NCI-H82 (cell line): ENCODE results near the gene ALDH3B1.
"Not testable (repeated sequence)": the region's sequence is repeated elsewhere in the genome, so short reads cannot be mapped to it uniquely, and the experiment has no call there.

Experiments
- DNase-seq: peaks from one replicate; lab custom pipeline; 2025; lab: John Stamatoyannopoulos, UW

The ALDH3B1 gene

GRCh38 chr11:68010090-68011041 lies at the start of gene ALDH3B1:
Gene ALDH3B1 (plus strand): TSS chr11:68010327. CDS start chr11:68015298, 4,971 bp downstream.
- DNase-seq, result no peak

- not testable (repeated sequence) for DNase-seq
Measured at GRCh38 chr11:67963217-67963616, 46.9 kb upstream of the ALDH3B1 start.

DNA sequence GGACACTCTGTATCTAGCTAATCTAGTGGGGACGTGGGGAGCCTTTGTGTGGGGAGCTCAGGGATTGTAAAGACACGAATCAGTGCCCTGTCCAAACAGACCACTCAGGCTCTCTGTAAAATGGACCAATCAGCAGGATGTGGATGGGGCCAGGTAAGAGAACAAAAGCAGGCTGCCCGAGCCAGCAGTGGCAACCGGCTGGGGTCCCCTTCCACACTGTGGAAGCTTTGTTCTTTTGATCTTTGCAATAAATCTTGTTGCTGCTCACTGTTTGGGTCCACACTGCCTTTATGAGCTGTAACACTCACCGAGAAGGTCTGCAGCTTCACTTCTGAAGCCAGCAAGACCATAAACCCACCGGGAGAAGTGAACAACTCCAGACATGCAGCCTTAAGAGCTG lies 46.2 kb upstream of the ALDH3B1 start:
- not testable (repeated sequence) for DNase-seq

DNA sequence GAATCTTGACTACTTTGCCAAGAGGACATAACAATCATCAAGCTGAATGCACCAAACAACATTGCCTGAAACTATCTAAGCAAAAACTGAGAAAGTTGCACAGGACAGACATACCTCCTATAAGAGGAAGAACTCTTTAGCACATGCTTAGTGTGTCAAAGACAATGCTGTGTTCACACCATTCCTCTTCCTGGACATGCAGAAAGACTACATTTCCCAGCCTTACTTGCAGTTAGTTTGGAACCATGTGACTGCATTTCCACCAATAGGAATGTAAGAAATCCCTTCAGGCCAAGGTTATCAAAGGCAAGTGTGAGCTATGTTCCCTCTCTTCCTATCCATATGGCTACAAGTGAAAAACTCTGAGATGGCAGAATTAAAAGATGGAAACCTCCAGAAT lies 45.4 kb upstream of the ALDH3B1 start:
- not testable (repeated sequence) for DNase-seq

DNA sequence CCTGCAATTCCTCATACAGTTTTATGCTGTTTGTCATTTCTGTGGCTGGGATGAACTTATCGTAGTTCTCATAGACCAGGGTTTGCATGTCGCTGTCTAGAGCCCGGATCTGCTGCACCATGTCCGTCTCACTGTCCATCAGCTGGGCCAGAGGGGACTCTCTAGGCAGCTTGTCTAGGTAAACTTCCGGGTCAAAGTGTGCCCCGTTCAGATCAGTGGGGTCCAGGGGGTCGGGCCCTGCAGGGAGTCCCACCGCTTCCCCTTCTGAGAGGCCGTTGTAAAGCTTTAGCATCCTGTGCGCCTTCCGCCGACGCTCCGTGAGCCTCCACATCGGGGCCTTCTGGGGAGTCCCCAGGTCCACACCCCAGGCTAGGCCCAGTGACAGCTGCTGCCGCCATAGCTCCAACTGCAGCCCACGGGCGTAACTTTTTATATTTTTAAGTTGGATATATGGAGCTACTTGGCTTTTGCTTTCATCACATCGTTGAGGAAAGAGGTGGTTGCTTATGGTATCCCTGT lies 44.2 kb upstream of the ALDH3B1 start:
- DNase-seq, result not testable (repeated sequence)

GRCh38 chr11:67974746-67975145 lies 35.4 kb upstream of the ALDH3B1 start:
- not testable (repeated sequence) for DNase-seq

DNA sequence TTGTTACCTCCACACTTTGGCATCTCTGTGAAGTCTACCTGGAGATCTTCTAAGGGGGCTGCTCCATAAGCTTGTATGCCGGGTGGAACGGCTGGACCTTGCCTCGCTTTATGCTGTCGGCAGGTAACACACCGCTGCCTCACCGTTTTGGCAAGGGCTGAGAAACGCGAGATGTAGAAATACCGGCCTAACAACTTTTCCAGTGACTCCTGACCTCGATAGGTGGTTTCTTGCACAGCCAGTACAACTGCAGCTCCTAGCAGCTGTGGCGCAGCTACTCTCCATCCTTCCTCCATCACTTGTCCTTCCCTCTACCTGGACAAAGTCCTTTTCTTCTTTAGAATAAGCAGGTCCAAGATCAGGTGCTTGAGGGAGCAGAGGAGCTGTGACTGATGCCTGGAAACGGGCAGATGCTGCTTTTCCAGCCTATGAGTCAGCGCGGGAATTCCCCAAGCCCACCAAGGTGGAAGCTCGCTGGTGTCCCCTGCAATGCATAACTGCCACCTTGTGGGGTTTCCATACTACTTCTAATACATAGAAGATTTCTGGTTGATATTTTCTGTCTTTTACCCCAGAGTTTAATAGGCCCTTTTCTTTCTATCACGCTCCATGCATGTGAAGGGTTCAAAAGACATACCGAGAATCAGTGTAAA lies 31.2 kb upstream of the ALDH3B1 start:
- DNase-seq, result not testable (repeated sequence)

DNA sequence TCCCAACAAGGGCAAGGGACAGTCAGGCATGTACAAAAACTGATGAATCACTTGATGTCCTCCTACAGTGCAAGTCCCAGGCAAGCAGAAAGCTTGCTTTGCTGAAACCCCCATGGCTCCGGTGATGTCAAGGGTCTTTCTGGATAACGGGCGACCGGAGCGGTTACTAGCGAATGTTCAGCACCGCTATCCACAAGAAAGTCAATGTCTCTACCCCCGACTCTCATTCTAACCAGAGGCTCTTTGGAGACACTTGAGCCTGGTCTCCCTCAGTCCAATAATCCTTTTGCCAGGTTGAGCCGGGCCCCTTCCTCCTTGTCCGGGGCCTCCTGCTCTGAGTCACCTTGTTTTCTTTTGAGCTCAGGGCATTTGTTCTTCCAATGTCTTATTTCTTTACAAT lies 28.9 kb upstream of the ALDH3B1 start:
- DNase-seq, result not testable (repeated sequence)

DNA sequence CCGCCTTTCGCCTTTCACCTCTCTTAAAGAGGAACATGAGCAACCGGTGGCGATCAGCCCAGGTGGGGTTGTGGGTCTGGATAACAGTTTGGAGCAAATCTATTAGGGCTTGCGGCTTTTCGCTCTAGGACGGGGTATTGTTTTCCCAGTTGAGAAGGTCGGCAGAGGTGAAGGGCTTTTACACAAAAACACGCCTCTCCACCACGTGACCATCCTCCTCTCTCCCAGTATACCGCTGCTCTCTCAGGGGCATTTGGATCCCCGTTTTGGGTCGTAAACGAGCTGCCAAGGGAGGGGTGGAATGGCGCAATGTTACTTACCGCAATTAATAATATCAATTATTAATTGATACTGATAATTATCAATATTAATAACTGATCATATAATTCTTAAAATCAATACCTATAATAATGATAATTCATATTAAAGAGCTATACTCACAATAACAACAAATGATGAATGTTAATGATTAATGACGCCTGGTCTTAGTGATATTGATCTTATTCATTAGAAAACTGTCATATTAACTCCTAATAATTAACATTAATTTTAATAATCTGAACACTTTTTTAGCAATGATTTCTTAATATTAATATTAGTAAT lies 27.8 kb upstream of the ALDH3B1 start:
- DNase-seq, result not testable (repeated sequence)

- DNase-seq, result no peak
Measured at GRCh38 chr11:67983951-67984350, 26.2 kb upstream of the ALDH3B1 start.

DNA sequence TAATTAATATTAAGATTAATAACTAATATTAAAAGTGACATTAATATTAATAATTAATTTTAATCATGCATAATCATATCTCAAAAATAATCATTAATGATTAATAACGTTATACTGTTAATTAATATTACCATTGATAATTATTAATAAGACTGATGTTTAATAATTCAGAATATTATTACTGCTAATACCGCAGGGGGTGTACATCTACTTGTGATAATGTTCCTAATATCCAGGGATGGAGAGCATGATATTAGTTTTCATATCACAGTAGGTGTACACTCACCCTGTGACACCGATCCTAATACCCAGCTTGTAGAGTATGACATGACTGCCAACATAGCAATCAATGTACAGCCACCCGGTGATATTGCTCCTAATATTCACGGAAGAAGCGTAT lies 24.8 kb upstream of the ALDH3B1 start:
- not testable (repeated sequence) for DNase-seq

DNA sequence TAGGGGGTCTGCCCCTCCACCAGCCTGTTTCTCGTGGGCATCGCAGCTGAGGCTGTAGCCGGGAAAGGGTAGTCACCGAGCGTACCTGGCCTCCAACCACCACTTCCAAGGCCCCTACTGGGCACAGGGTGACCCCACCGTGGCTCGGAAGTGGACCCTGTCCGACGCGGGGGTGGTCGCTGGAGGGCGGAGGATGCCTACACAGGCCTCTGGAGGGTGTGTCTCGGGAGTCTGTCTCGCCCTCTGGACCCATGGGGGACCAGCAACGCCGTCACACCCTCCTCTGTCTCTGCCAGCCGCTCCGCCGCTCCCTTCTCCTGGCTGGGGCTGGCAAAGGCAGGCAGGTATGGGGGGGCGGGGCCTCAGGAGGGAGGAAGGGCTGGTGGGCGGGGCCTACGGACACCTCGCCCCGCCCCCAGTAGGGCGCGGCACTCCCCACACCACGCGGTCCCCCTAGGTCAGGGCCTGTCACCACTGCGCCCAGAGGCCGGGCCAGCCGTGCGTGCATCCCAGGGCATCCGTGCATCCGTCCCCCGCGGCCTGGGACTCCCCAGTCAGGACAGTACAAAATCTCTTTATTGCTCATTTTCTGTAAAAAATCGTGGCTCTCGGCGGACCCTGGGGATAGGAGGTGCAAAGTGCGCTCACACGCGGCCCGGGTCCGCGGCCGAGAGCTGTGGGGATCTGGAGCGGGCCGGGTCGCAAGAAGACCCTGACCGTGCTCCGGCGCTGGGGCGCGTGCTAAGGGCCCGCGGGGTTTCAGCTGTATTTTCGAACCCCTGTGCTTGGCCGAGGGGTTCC lies 19.4 kb upstream of the ALDH3B1 start:
- DNase-seq, result not testable (repeated sequence)

DNA sequence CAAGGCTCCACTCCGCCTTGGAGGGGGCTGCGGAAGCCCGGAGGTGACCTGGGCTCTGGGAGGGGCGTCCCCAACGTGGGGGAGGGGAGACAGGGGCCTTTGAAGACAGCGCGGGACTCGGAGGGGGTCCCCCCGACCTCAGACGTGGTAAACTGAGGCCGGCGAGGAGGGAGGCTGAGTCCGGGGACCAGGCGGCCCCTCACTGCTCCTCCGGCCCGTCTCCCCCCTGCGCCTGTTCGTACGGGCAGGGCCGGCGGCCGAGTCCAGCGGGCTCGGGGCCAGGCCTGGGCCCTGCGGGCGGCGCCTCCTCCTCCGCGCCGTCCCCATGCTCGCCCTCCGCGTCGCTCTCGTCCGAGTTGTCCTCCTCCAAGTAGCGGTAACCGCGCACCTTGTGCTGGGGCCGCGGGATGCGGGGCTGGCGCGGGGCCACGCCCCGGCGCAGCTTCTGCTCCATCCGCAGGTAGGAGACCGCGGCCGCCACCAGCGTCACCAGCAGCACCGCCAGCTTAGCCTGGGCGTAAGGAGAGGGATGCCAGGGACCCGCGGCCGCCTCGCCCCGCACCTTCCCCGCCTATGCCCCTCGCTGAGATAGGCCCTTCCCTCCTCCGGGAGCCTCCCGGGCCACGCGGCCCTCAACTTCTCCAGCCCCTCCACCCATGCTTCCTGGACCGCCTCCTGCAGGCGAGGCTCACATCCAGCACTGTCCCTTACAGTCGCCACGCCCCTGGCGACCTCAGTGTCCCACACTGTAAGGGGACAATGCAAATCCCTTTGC lies 18.6 kb upstream of the ALDH3B1 start:
- DNase-seq, result not testable (repeated sequence)

- peak; percentile 57 for DNase-seq
Measured at GRCh38 chr11:67993821-67994220, 16.3 kb upstream of the ALDH3B1 start.

DNA sequence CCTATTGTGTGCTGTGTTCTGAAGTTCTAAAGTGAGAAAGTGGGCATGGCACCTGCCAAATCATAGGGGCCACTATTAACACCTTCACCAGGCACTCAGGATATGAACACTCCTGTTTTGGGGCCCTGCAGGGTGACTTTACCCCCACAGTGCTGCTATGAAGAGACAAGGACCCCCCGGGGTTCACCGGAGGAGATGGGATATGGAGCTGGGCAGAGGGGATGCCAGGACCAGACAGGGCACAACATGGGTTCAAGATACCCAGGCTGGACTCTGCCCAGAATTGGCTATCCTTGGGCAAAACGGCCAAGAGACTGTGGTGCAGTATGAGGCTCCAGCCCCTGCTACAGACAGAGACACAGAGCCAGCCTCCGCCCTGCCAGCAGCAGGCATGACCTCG lies 15.7 kb upstream of the ALDH3B1 start:
- not testable (repeated sequence) for DNase-seq

GRCh38 chr11:67995129-67995528 lies 15.0 kb upstream of the ALDH3B1 start:
- not testable (repeated sequence) for DNase-seq

- not testable (repeated sequence) for DNase-seq
Measured at GRCh38 chr11:67995579-67995978, 14.5 kb upstream of the ALDH3B1 start.

DNA sequence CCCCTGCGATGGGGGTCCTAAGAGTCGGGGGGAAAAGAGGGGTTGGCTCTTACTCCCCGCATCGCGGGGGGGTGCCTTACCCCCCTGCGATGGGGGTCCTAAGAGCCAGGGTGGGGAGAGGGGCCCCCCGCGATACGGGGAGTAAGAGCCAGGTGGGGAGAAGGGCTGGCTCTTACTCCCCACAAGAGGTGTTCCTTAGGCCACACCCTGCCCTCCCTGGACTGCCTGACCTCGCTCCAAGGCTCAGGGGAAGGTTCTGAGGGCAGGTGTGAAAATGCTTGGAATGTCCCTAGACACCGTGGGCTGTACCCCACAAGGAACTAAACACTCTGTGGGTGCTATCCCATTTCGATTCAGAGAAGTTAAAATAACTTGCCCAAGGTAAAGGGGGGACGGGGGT lies 14.1 kb upstream of the ALDH3B1 start:
- DNase-seq, result no peak

DNA sequence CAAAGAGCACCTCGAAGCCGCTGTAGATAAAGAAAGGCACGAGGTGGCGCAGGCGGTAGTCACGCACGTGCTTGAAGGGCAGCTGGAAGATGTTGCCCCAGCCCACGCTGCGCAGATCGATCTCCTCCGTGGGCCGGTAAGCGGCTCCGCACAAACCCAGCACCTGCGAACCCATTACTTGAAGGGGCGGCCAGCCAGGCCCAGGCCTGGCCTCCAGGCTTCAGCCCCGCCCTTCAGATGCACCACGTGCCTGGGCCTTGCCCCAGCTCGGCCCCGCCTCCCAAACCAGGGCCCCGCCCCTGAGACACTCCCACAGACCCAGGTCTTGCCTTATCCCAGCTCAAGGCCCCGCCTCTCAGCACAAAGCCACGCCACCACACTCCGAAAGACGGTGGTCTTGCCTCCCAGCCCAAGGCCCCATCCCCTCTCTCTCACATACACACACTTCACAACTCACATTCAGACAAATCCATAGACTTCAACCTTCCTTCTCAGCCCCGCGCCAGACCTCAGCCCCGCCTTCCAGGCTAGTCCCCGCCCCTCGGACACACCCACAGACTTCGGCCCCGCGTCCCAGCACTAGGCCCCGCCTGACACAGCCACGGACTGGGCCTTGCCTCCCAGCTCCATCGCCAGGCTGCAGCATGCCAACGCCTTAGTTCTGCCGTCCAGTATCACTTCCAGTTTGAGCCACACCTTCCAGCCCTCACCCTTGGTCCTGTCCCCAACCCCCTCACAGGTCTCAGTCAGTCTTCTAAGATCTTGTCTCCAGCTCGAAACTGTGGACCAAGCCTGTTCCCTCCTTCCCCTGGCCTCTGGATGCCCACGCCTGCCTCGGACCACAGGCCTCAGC lies 13.3 kb upstream of the ALDH3B1 start:
- peak; percentile 72 for DNase-seq

DNA sequence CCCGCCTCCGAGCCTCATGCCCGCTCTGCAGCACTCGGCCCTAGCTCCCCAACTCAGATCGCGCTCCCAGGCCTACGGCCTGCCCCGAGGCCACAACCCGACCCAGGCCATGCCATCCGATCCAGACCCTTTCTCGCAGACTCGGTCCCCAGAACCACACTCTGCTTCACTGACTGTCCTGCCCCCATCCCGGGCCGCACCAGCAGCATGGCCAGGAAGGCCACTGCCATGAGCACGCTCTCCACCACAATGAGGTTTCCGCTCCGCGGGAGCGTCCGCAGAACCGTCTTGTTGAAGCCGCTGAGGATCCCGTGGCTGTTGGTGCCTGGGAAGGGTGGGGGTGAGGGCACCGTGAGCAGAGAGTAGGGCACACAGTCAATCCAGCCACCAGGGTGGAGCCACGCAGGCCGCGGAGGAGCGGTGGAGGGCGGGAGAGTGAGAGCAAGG lies 12.6 kb upstream of the ALDH3B1 start:
- DNase-seq, result no peak
